AG09319 (cell line): ENCODE data around the gene TRERF1.
"Not testable (repeated sequence)": the region's sequence is repeated elsewhere in the genome, so short reads cannot be mapped to it uniquely, and the experiment has no call there.

Experiments
- DNase-seq: peaks from one replicate; pipeline ENCODE4 v3.0.0-alpha.2; 2010; ENCODE audit warnings: low read depth; ENCODE audit errors: extremely low read depth
- TF ChIP-seq, protein P1 (sequence below): IDR thresholded peaks from 2 replicates; pipeline ENCODE4 v1.5.1; 2011; ENCODE audit warnings: low read depth, mild to moderate bottlenecking, inconsistent platforms, low read length, moderate library complexity

TRERF1 gene

DNA sequence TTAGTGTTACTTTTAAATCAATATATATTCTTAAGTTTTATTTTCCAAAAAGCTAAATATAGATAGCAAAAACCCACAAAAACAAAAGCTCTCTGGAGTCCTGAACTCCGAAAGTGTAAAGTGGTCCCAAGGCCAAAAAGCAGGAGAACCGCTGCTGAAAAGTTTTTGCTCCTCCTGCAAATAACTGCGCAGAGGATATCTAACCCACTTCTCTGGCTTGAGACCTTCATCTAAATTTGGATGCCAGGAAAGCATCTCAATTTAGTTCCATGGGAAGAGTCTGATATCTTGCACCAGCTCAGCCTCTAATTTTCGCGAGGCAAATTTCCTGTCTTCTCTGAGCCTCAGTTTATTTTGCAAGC is 234.6 kb downstream of the TRERF1 start:
- TF ChIP-seq, protein P1, sequence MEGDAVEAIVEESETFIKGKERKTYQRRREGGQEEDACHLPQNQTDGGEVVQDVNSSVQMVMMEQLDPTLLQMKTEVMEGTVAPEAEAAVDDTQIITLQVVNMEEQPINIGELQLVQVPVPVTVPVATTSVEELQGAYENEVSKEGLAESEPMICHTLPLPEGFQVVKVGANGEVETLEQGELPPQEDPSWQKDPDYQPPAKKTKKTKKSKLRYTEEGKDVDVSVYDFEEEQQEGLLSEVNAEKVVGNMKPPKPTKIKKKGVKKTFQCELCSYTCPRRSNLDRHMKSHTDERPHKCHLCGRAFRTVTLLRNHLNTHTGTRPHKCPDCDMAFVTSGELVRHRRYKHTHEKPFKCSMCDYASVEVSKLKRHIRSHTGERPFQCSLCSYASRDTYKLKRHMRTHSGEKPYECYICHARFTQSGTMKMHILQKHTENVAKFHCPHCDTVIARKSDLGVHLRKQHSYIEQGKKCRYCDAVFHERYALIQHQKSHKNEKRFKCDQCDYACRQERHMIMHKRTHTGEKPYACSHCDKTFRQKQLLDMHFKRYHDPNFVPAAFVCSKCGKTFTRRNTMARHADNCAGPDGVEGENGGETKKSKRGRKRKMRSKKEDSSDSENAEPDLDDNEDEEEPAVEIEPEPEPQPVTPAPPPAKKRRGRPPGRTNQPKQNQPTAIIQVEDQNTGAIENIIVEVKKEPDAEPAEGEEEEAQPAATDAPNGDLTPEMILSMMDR, result no peak

DNA sequence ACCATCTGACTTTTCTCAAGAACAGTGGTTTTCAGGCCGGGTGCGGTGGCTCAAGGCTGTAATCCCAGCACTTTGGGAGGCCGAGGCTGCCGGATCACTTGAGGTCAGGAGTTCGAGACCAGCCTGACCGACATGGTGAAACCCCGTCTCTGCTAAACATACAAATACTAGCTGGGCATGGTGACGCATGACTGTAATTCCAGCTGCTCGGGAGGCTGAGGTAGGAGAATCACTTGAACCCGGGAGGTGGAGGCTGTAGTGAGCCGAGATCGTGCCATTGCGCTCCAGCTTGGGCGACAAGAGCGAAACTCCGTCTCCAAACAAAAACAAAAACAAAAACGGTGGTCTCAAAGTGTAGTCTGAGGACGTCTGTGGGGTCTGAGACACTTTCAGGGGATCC is 235.2 kb downstream of the TRERF1 start:
- not testable (repeated sequence) for DNase-seq

More for the DNA sequence above, 234.6 kb downstream of the TRERF1 start:
- DNase-seq, result no peak

DNA sequence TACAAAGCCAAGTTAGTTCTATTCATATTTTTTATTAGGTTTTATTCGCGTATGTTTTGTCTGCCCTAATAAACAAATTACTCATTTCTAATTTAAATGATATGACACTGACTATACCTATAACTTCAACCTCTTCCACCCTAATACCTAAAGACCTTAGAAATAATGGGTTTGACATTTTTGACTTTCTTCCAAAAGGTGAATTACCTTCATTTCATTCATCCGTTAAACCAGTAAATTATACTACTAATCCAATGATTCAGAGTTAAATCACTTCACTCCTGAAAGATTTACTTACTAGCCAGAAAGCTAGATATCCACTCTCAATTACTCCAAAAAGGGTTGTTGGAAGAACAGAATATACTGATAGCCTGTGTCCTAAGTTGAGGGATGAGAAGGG is 239.3 kb downstream of the TRERF1 start:
- TF ChIP-seq, protein P1, result no peak
- DNase-seq, result no peak

- no peak for DNase-seq
- TF ChIP-seq, protein P1, result no peak
Observed at GRCh38 chr6:42211726-42212125, 240.0 kb downstream of the TRERF1 start.

- no peak for DNase-seq
- TF ChIP-seq, protein P1, result no peak
Observed at GRCh38 chr6:42210551-42210950, 241.2 kb downstream of the TRERF1 start.

DNA sequence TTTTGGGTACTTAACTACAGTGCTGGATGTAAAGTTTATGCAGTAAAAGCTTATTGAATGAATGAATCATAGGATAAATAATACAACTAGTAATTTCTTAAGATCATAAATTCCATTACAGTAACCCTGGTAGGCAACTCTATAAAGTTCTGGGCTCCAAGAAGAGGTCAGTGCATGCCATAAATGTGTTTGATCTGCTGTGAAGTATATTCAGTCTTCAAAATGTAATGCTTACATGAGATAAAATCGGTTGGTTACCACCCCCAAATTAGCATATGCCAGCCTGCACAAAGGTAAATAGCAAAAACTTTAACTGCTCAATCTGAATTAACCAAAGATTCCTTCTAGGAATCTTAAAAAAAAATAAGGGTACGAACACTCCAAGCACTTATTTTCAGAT is 244.2 kb downstream of the TRERF1 start:
- DNase-seq, result not testable (repeated sequence)

GRCh38 chr6:42204768-42205282 is 246.9 kb downstream of the TRERF1 start:
- TF ChIP-seq, protein P1, result no peak
- no peak for DNase-seq

- TF ChIP-seq, protein P1, result no peak
- DNase-seq, result no peak
Observed at GRCh38 chr6:42203183-42203582, 248.5 kb downstream of the TRERF1 start.

DNA sequence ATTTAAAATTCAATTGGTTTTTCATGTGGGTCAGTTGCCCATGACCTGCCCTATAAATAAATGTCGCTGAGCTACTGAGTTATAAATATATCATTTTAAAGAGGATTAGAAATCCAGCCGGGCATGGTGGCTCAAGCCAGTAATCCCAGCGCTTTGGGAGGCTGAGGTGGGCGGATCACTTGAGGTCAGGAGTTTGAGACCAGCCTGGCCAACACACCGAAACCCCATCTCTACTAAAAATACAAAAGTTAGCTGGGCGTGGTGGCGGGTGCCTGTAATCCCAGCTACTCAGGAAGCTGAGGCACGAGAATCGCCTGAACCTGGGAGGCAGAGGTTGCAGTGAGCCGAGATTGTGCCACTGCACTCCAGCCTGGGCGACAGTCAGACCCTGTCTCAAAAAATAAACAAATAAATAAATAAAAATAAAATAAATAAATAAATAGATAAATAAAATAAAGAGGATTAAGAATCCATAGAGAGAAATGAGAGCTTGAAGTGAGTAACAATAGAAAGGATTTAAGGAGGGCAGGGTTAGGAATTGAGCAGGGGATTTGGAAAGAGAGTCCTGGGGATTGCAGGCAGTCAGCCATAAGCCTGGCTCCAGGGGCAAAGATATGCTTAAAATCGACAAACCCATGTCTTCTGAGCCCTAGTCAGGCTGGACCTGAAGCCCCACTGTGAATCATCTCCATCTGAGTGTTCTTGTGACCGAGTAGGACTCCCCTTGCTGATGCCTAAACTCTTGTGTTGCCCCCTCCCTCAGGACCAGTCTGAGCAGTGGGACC is 249.4 kb downstream of the TRERF1 start:
- not testable (repeated sequence) for DNase-seq
